Measurements from ENCODE around the gene TMEM225. TPM values are rescaled to one million over a fixed set of nuclear protein-coding genes. Genes with fewer than 3 reads are reported as not detected.

TMEM225 gene, protein sequence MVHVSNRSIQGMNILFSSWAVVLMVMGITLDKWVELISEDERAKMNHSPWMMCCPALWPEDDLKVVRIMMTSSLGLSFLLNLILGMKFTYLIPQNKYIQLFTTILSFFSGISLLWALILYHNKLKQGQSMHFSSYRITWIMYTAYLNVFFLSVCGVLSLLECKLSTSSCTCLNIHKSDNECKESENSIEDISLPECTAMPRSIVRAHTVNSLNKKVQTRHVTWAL
- total RNA-seq: not detected in 2 replicates

DNA sequence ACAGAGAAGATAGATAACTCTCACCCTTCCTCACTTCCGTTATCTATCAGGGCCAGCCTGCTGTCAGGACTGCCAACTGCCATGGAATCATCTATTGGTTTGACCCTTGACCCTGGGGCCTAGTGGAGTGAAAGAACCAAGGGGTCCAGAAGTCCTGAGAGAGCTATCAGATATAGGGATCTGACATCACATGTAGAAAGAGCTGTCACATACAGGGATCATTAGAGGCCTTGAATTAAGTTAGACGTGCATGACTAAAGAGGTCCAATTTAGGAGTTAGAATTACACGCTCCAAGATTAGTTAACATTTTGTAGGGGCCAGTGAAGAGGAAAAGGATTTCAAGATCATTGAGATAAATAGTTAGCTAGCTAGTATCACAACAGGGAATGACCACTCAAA, at the start of gene TMEM225:
Gene TMEM225 (minus strand): TSS at position 101 of the 400 bp plus-strand sequence. CDS start 245 bp downstream, outside the sequence.

DNA sequence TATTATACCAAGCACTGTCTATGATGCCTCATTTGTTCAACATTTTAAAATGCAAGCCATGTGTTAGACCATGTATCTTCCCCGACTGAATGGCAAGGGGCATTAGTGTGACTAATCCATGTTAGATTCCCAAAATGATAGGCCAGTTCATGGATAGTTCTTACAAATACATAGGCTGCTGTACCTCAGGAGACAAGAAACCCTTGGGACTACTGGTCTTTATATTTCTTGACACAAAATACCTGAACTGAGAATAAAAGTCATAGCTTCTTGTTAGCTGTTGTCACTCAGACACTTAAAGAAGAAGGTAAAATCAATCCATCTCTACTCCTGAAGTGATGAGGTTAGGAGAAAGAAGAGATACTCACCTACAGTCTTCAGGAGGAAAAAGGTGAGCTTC, 16.4 kb upstream of the TMEM225 start, which contains the start of gene OR8D4:
Gene OR8D4 (plus strand): TSS at position 301 of the 400 bp plus-strand sequence. CDS start 4,265 bp downstream, outside the sequence.

Other genes with a start within 250 kb of the TMEM225 start
- gene SCN3B, start 231.0 kb downstream of the TMEM225 start, total RNA-seq: under 0.01 and 0.25 TPM in 2 replicates
- gene ZNF202, start 144.0 kb downstream of the TMEM225 start, total RNA-seq: 3.6 and 8.1 TPM in 2 replicates
- gene OR6X1, start 131.2 kb downstream of the TMEM225 start, total RNA-seq: not detected in 2 replicates
- gene OR6M1, start 79.3 kb downstream of the TMEM225 start, total RNA-seq: not detected in 2 replicates
- not detected in 2 replicates for gene OR8D4, start 16.5 kb upstream of the TMEM225 start, total RNA-seq
- not detected in 2 replicates for gene OR4D5, start 53.9 kb upstream of the TMEM225 start, total RNA-seq
- not detected in 2 replicates for gene OR6T1, start 58.2 kb upstream of the TMEM225 start, total RNA-seq
- not detected in 2 replicates for gene OR10S1, start 92.1 kb upstream of the TMEM225 start, total RNA-seq
- gene OR10G6, start 109.5 kb upstream of the TMEM225 start, total RNA-seq: not detected in 2 replicates
- not detected in 2 replicates for gene OR10G4, start 127.3 kb upstream of the TMEM225 start, total RNA-seq
- not detected in 2 replicates for gene OR10G9, start 137.3 kb upstream of the TMEM225 start, total RNA-seq
- not detected in 2 replicates for gene OR10G8, start 141.1 kb upstream of the TMEM225 start, total RNA-seq
- not detected in 2 replicates for gene OR10G7, start 155.7 kb upstream of the TMEM225 start, total RNA-seq
- 3.1 and 16.7 TPM in 2 replicates for gene VWA5A, start 229.8 kb upstream of the TMEM225 start, total RNA-seq